NOMO-1 (cell line): ENCODE measurements around the gene LIN28B.

Source experiments
- DNase-seq, 2 experiments: peaks; one replicate each; lab custom pipeline; 2025; ENCODE audit not compliant: unreplicated experiment in 2 of 2; lab: John Stamatoyannopoulos, UW

Gene LIN28B

GRCh38 chr6:105107207-105107606 lies 150.3 kb downstream of the LIN28B start:
- no peak for DNase-seq

GRCh38 chr6:105108631-105109262 lies 151.8 kb downstream of the LIN28B start:
- DNase-seq: no peak

- no peak for DNase-seq
These were observed 153.3 kb downstream of the LIN28B start for GRCh38 chr6:105109955-105110895.

GRCh38 chr6:105111105-105111504 lies 154.2 kb downstream of the LIN28B start:
- no peak for DNase-seq

GRCh38 chr6:105111871-105112270 lies 155.0 kb downstream of the LIN28B start:
- no peak for DNase-seq

GRCh38 chr6:105112577-105112976 lies 155.7 kb downstream of the LIN28B start:
- no peak for DNase-seq

- DNase-seq: no peak
These were observed 156.5 kb downstream of the LIN28B start for GRCh38 chr6:105113422-105113821.

GRCh38 chr6:105116150-105116549 lies 159.2 kb downstream of the LIN28B start:
- no peak for DNase-seq

GRCh38 chr6:105120570-105120969 lies 163.7 kb downstream of the LIN28B start:
- no peak for DNase-seq

GRCh38 chr6:105121981-105122380 lies 165.1 kb downstream of the LIN28B start:
- DNase-seq: no peak

GRCh38 chr6:105122717-105123116 lies 165.8 kb downstream of the LIN28B start:
- no peak for DNase-seq
